NCI-H510A (cell line): ENCODE data around the gene CTF1.
A peak's percentile ranks its signal among the peaks of the same experiment; 100 is the strongest.

Source experiments
- DNase-seq: peaks from one replicate; lab custom pipeline; 2025; lab: John Stamatoyannopoulos, UW

The CTF1 gene

GRCh38 chr16:30907064-30907463 lies 10.7 kb downstream of the CTF1 start:
- no peak for DNase-seq

GRCh38 chr16:30910427-30911029 lies 14.1 kb downstream of the CTF1 start:
- no peak for DNase-seq

- no peak for DNase-seq
Observed at GRCh38 chr16:30912794-30913412, 16.5 kb downstream of the CTF1 start.

GRCh38 chr16:30914830-30915229 lies 18.4 kb downstream of the CTF1 start:
- DNase-seq, result no peak

GRCh38 chr16:30918614-30919013 lies 22.2 kb downstream of the CTF1 start:
- no peak for DNase-seq

- DNase-seq, result no peak
Observed at GRCh38 chr16:30920891-30921290, 24.5 kb downstream of the CTF1 start.

GRCh38 chr16:30921459-30921747 lies 25.0 kb downstream of the CTF1 start:
- no peak for DNase-seq

GRCh38 chr16:30921748-30922419 lies 25.5 kb downstream of the CTF1 start:
- DNase-seq, result peak; percentile 89

- DNase-seq, result peak; percentile 99
Observed at GRCh38 chr16:30922420-30922959, 26.1 kb downstream of the CTF1 start.

GRCh38 chr16:30922960-30923535 lies 26.6 kb downstream of the CTF1 start:
- peak; percentile 99 for DNase-seq

- DNase-seq, result peak; percentile 66
Observed at GRCh38 chr16:30923554-30924075, 27.2 kb downstream of the CTF1 start, which contains the start of gene FBXL19. TSS of gene FBXL19 (plus strand) at chr16:30923572. CDS start at chr16:30925755, 2,183 bp downstream.

GRCh38 chr16:30924076-30924912 lies 27.9 kb downstream of the CTF1 start:
- no peak for DNase-seq

GRCh38 chr16:30924913-30925631 lies 28.7 kb downstream of the CTF1 start:
- no peak for DNase-seq

GRCh38 chr16:30925632-30925987 lies 29.2 kb downstream of the CTF1 start:
- no peak for DNase-seq

- DNase-seq, result no peak
Observed at GRCh38 chr16:30925995-30926811, 29.8 kb downstream of the CTF1 start.

GRCh38 chr16:30926937-30927788 lies 30.7 kb downstream of the CTF1 start:
- no peak for DNase-seq

- DNase-seq, result peak; percentile 80
Observed at GRCh38 chr16:30927789-30928378, 31.5 kb downstream of the CTF1 start.

- no peak for DNase-seq
Observed at GRCh38 chr16:30928390-30928789, 32.0 kb downstream of the CTF1 start.

- no peak for DNase-seq
Observed at GRCh38 chr16:30929167-30929566, 32.8 kb downstream of the CTF1 start.
